NOMO-1 treated with dmso at 0.1 percent for 144 hours (cell line): ENCODE results near the gene FMNL2.
"Not testable (repeated sequence)": the region's sequence is repeated elsewhere in the genome, so short reads cannot be mapped to it uniquely, and the experiment has no call there.

Experiments
- DNase-seq: peaks from one replicate; lab custom pipeline; 2025; ENCODE audit not compliant: unreplicated experiment; lab: John Stamatoyannopoulos, UW

FMNL2 gene

GRCh38 chr2:152513681-152514080 is 178.7 kb downstream of the FMNL2 start:
- DNase-seq, result no peak

- no peak for DNase-seq
These were observed 183.1 kb downstream of the FMNL2 start for GRCh38 chr2:152518034-152518433.

GRCh38 chr2:152518641-152519580 is 183.9 kb downstream of the FMNL2 start:
- DNase-seq, result no peak

GRCh38 chr2:152519581-152519952 is 184.6 kb downstream of the FMNL2 start:
- no peak for DNase-seq

GRCh38 chr2:152520759-152521158 is 185.8 kb downstream of the FMNL2 start:
- no peak for DNase-seq

GRCh38 chr2:152522446-152522845 is 187.5 kb downstream of the FMNL2 start:
- not testable (repeated sequence) for DNase-seq

- DNase-seq, result no peak
These were observed 188.1 kb downstream of the FMNL2 start for GRCh38 chr2:152523091-152523490.

- DNase-seq, result no peak
These were observed 190.4 kb downstream of the FMNL2 start for GRCh38 chr2:152525277-152525838.

GRCh38 chr2:152529420-152530115 is 194.6 kb downstream of the FMNL2 start:
- DNase-seq, result no peak

- DNase-seq, result no peak
These were observed 197.3 kb downstream of the FMNL2 start for GRCh38 chr2:152532241-152532640.

GRCh38 chr2:152534460-152535135 is 199.6 kb downstream of the FMNL2 start:
- DNase-seq, result no peak

- peak; percentile 58 for DNase-seq
These were observed 202.2 kb downstream of the FMNL2 start for GRCh38 chr2:152537081-152537651.

- no peak for DNase-seq
These were observed 204.4 kb downstream of the FMNL2 start for GRCh38 chr2:152539424-152539823.

- no peak for DNase-seq
These were observed 206.7 kb downstream of the FMNL2 start for GRCh38 chr2:152541712-152542111.

- no peak for DNase-seq
These were observed 207.5 kb downstream of the FMNL2 start for GRCh38 chr2:152542337-152542994.

GRCh38 chr2:152542995-152543481 is 208.1 kb downstream of the FMNL2 start:
- no peak for DNase-seq

- no peak for DNase-seq
These were observed 208.7 kb downstream of the FMNL2 start for GRCh38 chr2:152543717-152544116.

- DNase-seq, result no peak
These were observed 209.7 kb downstream of the FMNL2 start for GRCh38 chr2:152544638-152545037.

- no peak for DNase-seq
These were observed 211.4 kb downstream of the FMNL2 start for GRCh38 chr2:152546230-152546837.
